ENCODE measurements around the gene VAV3. TPM values are rescaled to one million over a fixed set of nuclear protein-coding genes. Genes with fewer than 3 reads are reported as not detected.

Gene VAV3
- polyA plus RNA-seq, 10 donors, result 2.5 to 8.9 (median 5.3) TPM

- DNase-seq, result no peak
Observed at GRCh38 chr1:107544285-107544684, 420.7 kb downstream of the VAV3 start.

GRCh38 chr1:107541412-107541811 lies 423.6 kb downstream of the VAV3 start:
- DNase-seq, result no peak

- DNase-seq, result no peak
Observed at GRCh38 chr1:107538502-107538901, 426.5 kb downstream of the VAV3 start.

GRCh38 chr1:107536266-107536665 lies 428.7 kb downstream of the VAV3 start:
- DNase-seq, result no peak

GRCh38 chr1:107535091-107535490 lies 429.9 kb downstream of the VAV3 start:
- no peak for DNase-seq

- DNase-seq, result no peak
Observed at GRCh38 chr1:107534632-107535031, 430.3 kb downstream of the VAV3 start.

GRCh38 chr1:107533436-107533835 lies 431.5 kb downstream of the VAV3 start:
- no peak for DNase-seq

GRCh38 chr1:107532318-107532717 lies 432.7 kb downstream of the VAV3 start:
- no peak for DNase-seq

GRCh38 chr1:107531065-107531908 lies 433.7 kb downstream of the VAV3 start:
- DNase-seq, result no peak

- no peak for DNase-seq
Observed at GRCh38 chr1:107530543-107530942, 434.4 kb downstream of the VAV3 start.

- peak; percentile 40 to 76 (median 58) for DNase-seq
Observed at GRCh38 chr1:107529511-107530149, 435.4 kb downstream of the VAV3 start.

GRCh38 chr1:107526524-107527198 lies 438.3 kb downstream of the VAV3 start:
- DNase-seq, result no peak

GRCh38 chr1:107525961-107526360 lies 439.0 kb downstream of the VAV3 start:
- DNase-seq, result no peak

- DNase-seq, result no peak
Observed at GRCh38 chr1:107525145-107525544, 439.8 kb downstream of the VAV3 start.

- DNase-seq, result no peak
Observed at GRCh38 chr1:107524301-107524700, 440.7 kb downstream of the VAV3 start.

- no peak for DNase-seq
Observed at GRCh38 chr1:107523736-107524135, 441.2 kb downstream of the VAV3 start.

- no peak for DNase-seq
Observed at GRCh38 chr1:107523061-107523460, 441.9 kb downstream of the VAV3 start.

Other genes starting within 250 kb of the VAV3 start
- 10 to 100 TPM; 32.6 to 59.9 (median 44.9) TPM for gene SLC25A24, start 235.2 kb upstream of the VAV3 start, polyA plus RNA-seq (ENCODE audit: insufficient read length in 10 of 10)

Data from muscle of back (tissue), 11 donors.